ENCODE results near the gene PRR36. TPM values are rescaled to one million over a fixed set of nuclear protein-coding genes. Genes with fewer than 3 reads are reported as not detected.

Gene PRR36
- total RNA-seq, 2 experiments from 2014 or later: 0.17 TPM; not detected in 1

DNA sequence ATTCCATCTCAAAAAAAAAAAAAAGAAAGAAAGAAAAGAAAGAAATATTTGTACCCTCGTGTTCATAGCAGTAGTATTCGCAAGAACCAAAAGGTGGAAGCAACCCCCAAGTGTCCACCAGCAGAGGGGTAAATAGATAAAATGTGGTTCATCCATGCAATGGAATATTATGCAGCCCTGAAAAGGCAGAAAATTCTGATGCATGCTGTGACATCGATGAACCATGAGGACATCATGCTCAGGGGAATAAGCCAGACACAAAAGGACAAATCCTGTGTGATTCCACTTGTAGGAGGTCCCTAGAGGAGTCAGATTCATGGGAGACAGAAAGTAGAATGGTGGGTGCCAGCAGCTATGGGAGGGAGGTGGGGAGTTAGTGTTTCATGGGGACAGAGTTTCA, 7.7 kb upstream of the PRR36 start:
- H3K9me3 ChIP-seq (ENCODE audit: low read length): no peaks in the 10 kb centered on the region
- CTCF ChIA-PET (ENCODE audit: unreplicated experiment): no interaction called here
- no peaks in the 10 kb centered on the region for H4K20me1 ChIP-seq (ENCODE audit: insufficient read depth, low read length)
- no peak for DNase-seq (ENCODE audit: low spot score)
- H2AFZ ChIP-seq (ENCODE audit: low read length): no peak overlapping the region
- TF ChIP-seq EZH2phosphoT487 (IDR thresholded peaks at IDR 0.05; ENCODE audit: borderline replicate concordance, low read depth, low read length): no peak
- H3K4me3 ChIP-seq (ENCODE audit: low read depth, low read length, poor library complexity, severe bottlenecking): no peak overlapping the region
- POLR2A ChIA-PET: no interaction called here
- no peaks in the 10 kb centered on the region for H3K9me2 ChIP-seq (ENCODE audit: insufficient read depth, low read length)
- H3K27ac ChIP-seq (ENCODE audit: low read depth, low read length, poor library complexity, severe bottlenecking): no peak overlapping the region
- H3K4me1 ChIP-seq (ENCODE audit: insufficient read depth, low read length, poor library complexity, severe bottlenecking): no peaks in the 10 kb centered on the region
- no TSS peak for BruUV-seq (replicated peaks)
- H3K36me3 ChIP-seq (ENCODE audit: insufficient read depth, low read length): no peaks in the 10 kb centered on the region
- H3K79me2 ChIP-seq (ENCODE audit: insufficient read depth, low read depth, low read length): no peaks in the 10 kb centered on the region
- H3K4me2 ChIP-seq (ENCODE audit: low read length): no peak overlapping the region
- intact Hi-C loops (cut with micrococcal nuclease; ENCODE audit: unreplicated experiment): no loop called here

- no peak for DNase-seq (ENCODE audit: low spot score)
- Histone ChIP-seq H3K4me3 (ENCODE audit: low read depth, low read length, poor library complexity, severe bottlenecking) (no peak overlapping the region), H2AFZ (ENCODE audit: low read length) (no peak overlapping the region), H3K27ac (ENCODE audit: low read depth, low read length, poor library complexity, severe bottlenecking) (no peak overlapping the region), H3K4me2 (ENCODE audit: low read length) (no peak overlapping the region), H3K36me3 (ENCODE audit: insufficient read depth, low read length) (no peaks in the 10 kb centered on the region), H3K9me3 (ENCODE audit: low read length) (no peaks in the 10 kb centered on the region), H3K4me1 (ENCODE audit: insufficient read depth, low read length, poor library complexity, severe bottlenecking) (no peaks in the 10 kb centered on the region), H4K20me1 (ENCODE audit: insufficient read depth, low read length) (no peaks in the 10 kb centered on the region), H3K9me2 (ENCODE audit: insufficient read depth, low read length) (no peaks in the 10 kb centered on the region), H3K79me2 (ENCODE audit: insufficient read depth, low read depth, low read length) (no peaks in the 10 kb centered on the region)
- CTCF ChIA-PET (ENCODE audit: unreplicated experiment): no interaction called here
- intact Hi-C loops (cut with micrococcal nuclease; ENCODE audit: unreplicated experiment): no loop called here
- POLR2A ChIA-PET: no interaction called here
- BruUV-seq (replicated peaks): no TSS peak
- no peak for TF ChIP-seq EZH2phosphoT487 (IDR thresholded peaks at IDR 0.05; ENCODE audit: borderline replicate concordance, low read depth, low read length)
- TF ChIP-seq, protein P1, sequence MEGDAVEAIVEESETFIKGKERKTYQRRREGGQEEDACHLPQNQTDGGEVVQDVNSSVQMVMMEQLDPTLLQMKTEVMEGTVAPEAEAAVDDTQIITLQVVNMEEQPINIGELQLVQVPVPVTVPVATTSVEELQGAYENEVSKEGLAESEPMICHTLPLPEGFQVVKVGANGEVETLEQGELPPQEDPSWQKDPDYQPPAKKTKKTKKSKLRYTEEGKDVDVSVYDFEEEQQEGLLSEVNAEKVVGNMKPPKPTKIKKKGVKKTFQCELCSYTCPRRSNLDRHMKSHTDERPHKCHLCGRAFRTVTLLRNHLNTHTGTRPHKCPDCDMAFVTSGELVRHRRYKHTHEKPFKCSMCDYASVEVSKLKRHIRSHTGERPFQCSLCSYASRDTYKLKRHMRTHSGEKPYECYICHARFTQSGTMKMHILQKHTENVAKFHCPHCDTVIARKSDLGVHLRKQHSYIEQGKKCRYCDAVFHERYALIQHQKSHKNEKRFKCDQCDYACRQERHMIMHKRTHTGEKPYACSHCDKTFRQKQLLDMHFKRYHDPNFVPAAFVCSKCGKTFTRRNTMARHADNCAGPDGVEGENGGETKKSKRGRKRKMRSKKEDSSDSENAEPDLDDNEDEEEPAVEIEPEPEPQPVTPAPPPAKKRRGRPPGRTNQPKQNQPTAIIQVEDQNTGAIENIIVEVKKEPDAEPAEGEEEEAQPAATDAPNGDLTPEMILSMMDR (conservative IDR thresholded peaks at IDR 0.05; ENCODE audit: low read length): no peak
Observed at GRCh38 chr19:7879836-7880235, 5.6 kb upstream of the PRR36 start.

- Histone ChIP-seq H4K20me1 (ENCODE audit: insufficient read depth, low read length) (no peaks in the 10 kb centered on the region), H3K79me2 (ENCODE audit: insufficient read depth, low read depth, low read length) (no peaks in the 10 kb centered on the region), H3K4me2 (ENCODE audit: low read length) (no peak overlapping the region), H3K9me3 (ENCODE audit: low read length) (no peaks in the 10 kb centered on the region), H3K9me2 (ENCODE audit: insufficient read depth, low read length) (no peaks in the 10 kb centered on the region), H2AFZ (ENCODE audit: low read length) (no peak overlapping the region), H3K36me3 (ENCODE audit: insufficient read depth, low read length) (no peaks in the 10 kb centered on the region), H3K27ac (ENCODE audit: low read depth, low read length, poor library complexity, severe bottlenecking) (no peak overlapping the region), H3K4me3 (ENCODE audit: low read depth, low read length, poor library complexity, severe bottlenecking) (no peak overlapping the region), H3K4me1 (ENCODE audit: insufficient read depth, low read length, poor library complexity, severe bottlenecking) (no peaks in the 10 kb centered on the region)
- BruUV-seq (replicated peaks): no TSS peak
- CTCF ChIA-PET (ENCODE audit: unreplicated experiment): no interaction called here
- TF ChIP-seq, protein P1 (conservative IDR thresholded peaks at IDR 0.05; ENCODE audit: low read length): no peak
- no peak for TF ChIP-seq EZH2phosphoT487 (IDR thresholded peaks at IDR 0.05; ENCODE audit: borderline replicate concordance, low read depth, low read length)
- DNase-seq (ENCODE audit: low spot score): no peak
- POLR2A ChIA-PET: no interaction called here
- intact Hi-C loops (cut with micrococcal nuclease; ENCODE audit: unreplicated experiment): no loop called here
Observed at GRCh38 chr19:7879111-7879807, 5.1 kb upstream of the PRR36 start.

All from OCI-LY7 (cell line).